Neuron (in vitro differentiated cells): ENCODE results near the gene DOCK9.

Experiments
- H2AFZ ChIP-seq: one replicate; pipeline ENCODE4 v1.6.1; 2013; ENCODE audit warnings: low read depth, mild to moderate bottlenecking, inconsistent platforms, low read length, moderate library complexity
- H3K27me3 ChIP-seq: one replicate; pipeline ENCODE4 v1.6.1; 2013; ENCODE audit warnings: low read length; ENCODE audit not compliant: insufficient read depth
- H3K36me3 ChIP-seq: one replicate; pipeline ENCODE4 v1.6.1; 2013; ENCODE audit warnings: low read length; ENCODE audit not compliant: insufficient read depth
- H3K4me1 ChIP-seq: one replicate; pipeline ENCODE4 v1.6.1; 2013; ENCODE audit warnings: low read length; ENCODE audit not compliant: insufficient read depth
- H3K4me3 ChIP-seq: 2 replicates; pipeline ENCODE4 v1.5.1; 2013; ENCODE audit warnings: mild to moderate bottlenecking, low read length, moderate library complexity
- H3K9me3 ChIP-seq: one replicate; pipeline ENCODE4 v1.6.1; 2013; ENCODE audit warnings: low read length

The DOCK9 gene

DNA sequence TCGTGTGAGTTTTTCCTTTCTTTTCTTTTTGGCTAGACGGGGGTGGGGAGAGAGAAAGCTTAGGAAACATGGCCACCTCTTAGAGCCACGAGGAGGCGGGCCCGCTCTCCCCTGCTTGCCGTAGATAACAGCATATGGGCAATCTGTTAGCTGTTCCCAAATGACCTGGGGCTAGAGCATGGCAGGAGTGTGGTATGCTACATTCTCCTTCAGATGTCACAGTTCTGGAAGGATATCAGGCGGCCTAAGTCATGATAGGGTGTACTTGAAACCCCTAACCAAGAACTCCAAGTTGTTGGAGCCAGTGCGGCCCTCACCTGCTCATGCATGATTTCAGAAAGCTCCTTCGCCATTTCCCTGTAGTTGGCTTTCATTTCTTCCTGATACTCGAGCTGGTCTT, 181.1 kb downstream of the DOCK9 start:
- no peaks in the 10 kb centered on the region for H3K27me3 ChIP-seq
- peaks cover 3% of the 10 kb centered on the region for H3K4me1 ChIP-seq

DNA sequence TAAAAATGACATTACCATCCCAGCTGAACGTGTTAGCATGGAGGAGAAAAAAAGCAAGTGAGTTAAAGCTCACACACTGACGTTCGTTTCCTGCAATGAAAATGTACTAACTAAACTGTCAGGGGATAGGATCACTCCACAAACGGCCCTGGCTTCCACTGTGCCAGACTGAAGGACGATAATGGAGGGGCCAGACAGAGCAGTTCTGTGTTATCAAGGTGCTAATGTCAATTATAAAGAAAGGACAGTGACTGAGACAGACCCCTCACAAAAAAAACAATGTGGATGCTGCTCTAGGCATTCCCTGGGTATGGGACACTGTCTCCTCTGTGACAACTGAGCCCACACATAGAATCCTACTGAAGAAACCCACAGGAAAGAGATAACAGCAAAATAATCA, 181.7 kb downstream of the DOCK9 start:
- H3K4me1 ChIP-seq, result peaks cover 3% of the 10 kb centered on the region
- H3K9me3 ChIP-seq, result no peaks in the 10 kb centered on the region
- H3K4me3 ChIP-seq, result no peak overlapping the region
- no peaks in the 10 kb centered on the region for H3K27me3 ChIP-seq
- no peaks in the 10 kb centered on the region for H3K36me3 ChIP-seq
- H2AFZ ChIP-seq, result no peak overlapping the region

More for the DNA sequence above, 181.1 kb downstream of the DOCK9 start:
- no peak overlapping the region for H2AFZ ChIP-seq
- no peaks in the 10 kb centered on the region for H3K36me3 ChIP-seq
- no peak overlapping the region for H3K4me3 ChIP-seq
- H3K9me3 ChIP-seq, result no peaks in the 10 kb centered on the region

DNA sequence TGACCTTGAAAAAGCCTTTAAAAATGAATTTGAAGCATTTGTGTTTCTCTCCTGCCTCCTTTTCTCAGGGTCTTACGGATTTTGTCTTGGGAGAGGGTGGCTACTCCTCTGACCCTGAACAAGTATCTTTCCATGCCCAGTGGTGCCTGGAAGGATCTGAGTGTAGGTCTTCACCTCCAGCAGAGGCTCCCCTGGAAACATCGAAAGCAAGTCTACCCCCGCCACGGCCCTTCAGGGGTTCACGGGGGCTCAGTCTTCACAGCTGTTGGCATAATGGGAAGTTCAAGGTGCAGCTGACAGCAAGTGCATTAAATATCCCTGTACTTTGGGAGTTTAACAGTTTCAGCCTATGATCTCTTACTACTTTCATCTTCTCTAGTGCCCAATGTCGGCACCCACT, 182.6 kb downstream of the DOCK9 start:
- Histone ChIP-seq H3K4me3 (no peak overlapping the region), H2AFZ (no peak overlapping the region), H3K9me3 (no peaks in the 10 kb centered on the region), H3K36me3 (no peaks in the 10 kb centered on the region), H3K4me1 (peaks cover 3% of the 10 kb centered on the region), H3K27me3 (no peaks in the 10 kb centered on the region)

DNA sequence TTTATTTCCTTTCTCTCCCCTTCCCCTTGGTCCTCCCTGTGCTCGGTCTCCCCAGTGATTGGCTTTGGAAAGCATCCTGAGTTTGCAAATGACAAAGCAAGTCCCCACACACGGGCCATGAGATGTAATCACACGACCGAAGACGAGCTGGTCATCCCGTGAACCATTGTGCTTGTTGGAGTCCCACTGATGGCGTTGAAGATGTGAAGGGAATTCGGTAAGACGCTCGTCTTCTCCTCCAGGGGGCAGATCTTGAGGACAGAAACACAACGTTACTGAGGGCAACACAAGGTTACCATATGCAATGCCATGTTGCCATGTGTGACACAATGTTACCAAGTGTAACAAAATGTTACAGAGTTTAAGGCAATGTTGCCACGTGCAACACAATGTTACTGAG, 183.4 kb downstream of the DOCK9 start:
- Histone ChIP-seq H3K36me3 (no peaks in the 10 kb centered on the region), H2AFZ (no peak overlapping the region), H3K27me3 (no peaks in the 10 kb centered on the region), H3K4me1 (peaks cover 3% of the 10 kb centered on the region), H3K9me3 (no peaks in the 10 kb centered on the region), H3K4me3 (no peak overlapping the region)

DNA sequence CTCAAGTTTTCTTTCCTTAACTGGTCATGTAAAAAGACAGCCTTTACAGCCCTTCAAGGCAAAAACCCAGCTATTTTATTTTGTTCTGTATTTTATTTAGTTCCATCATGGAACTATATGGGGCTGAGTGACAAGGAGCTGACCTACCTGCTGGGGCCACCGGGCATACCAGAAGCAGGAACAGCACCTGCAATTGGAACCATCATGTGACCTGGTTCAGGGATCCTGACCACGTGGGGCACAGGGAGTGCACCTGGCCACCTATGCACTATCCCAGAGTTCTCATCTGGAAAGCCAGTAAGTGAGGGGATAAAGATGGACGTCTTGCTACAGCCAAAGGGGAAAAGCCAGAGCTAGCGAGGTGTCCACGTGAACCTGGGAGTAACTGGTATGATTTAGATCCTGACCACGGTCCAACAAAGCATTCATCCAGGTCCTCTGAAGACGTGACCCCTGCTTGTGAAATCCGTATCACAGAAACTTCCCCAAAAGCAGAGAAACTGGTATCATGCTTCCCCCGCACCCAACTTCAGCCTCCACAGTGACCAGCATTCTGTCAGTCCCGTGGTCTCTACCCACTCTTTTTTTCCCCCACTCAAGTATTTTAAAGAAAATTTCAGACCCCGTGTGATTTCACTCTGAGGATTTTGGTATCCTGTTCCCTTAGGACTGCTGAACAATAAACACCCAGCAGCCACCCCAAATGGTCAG, 184.9 kb downstream of the DOCK9 start:
- Histone ChIP-seq H2AFZ (no peak overlapping the region), H3K4me3 (no peak overlapping the region), H3K36me3 (no peaks in the 10 kb centered on the region), H3K27me3 (no peaks in the 10 kb centered on the region), H3K9me3 (no peaks in the 10 kb centered on the region), H3K4me1 (peaks cover 3% of the 10 kb centered on the region)

DNA sequence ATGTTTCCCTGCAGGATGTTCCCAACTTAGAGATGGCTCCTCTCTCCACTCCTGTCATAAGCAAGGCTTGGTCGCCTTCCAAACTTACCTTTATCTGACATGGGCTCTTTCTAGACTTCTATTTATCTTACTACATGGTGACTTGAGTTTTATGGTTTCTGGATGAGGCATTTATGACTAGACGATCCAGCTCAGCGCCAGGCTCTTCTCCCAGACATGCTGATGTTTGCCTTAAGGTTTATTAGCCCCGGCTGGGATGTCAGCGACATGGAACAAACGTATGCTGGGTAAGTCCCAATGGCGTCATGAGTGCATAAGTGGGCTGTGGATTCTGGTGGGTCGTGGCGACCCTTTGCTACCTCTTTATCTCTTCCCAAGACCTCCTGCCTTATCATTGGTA, 185.5 kb downstream of the DOCK9 start:
- no peaks in the 10 kb centered on the region for H3K36me3 ChIP-seq
- H3K27me3 ChIP-seq, result no peaks in the 10 kb centered on the region
- H3K4me3 ChIP-seq, result no peak overlapping the region
- no peak overlapping the region for H2AFZ ChIP-seq
- peaks cover 3% of the 10 kb centered on the region for H3K4me1 ChIP-seq
- H3K9me3 ChIP-seq, result no peaks in the 10 kb centered on the region

DNA sequence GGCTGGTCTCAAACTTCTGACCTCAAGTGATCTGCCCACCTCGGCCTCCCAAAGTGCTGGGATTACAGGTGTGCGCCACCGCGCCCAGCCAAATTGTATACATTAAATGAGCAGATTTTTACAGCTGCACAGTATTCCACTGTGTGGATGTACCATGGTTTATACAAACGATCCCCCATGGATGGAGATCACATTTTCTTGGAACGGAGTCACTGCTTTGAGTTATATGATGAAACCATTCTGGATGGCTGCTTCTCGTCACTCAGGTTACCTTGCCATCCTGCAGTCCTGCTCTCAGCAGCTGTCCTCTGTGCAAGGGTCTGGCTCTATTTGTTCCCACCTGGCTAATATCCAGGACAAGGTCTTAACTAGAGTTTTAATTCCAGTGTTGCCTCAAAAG, 186.3 kb downstream of the DOCK9 start:
- Histone ChIP-seq H3K4me3 (no peak overlapping the region), H3K27me3 (no peaks in the 10 kb centered on the region), H3K4me1 (no peaks in the 10 kb centered on the region), H3K9me3 (no peaks in the 10 kb centered on the region), H3K36me3 (no peaks in the 10 kb centered on the region), H2AFZ (no peak overlapping the region)

DNA sequence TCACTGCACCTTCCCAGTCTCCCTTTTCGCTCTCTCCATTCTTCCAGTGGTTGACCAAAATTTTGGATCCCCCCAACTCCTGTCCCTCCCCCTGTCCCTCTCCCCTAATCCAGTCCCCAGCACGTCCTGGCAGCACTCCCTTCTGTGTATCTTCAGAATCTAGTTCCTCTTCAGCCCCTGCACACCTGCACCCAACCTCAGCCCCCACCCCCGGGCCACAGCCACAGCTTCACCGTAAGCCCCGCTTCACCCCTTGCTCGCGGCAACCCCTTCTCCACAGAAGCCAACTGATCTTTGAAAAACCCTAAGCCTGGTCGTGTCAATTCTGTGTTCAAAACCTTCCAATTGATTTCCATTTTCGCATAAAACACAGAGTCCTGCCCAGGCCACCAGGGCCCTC, 189.9 kb downstream of the DOCK9 start:
- Histone ChIP-seq H2AFZ (no peak overlapping the region), H3K36me3 (no peaks in the 10 kb centered on the region), H3K9me3 (no peaks in the 10 kb centered on the region), H3K27me3 (no peaks in the 10 kb centered on the region), H3K4me3 (no peak overlapping the region), H3K4me1 (no peaks in the 10 kb centered on the region)

DNA sequence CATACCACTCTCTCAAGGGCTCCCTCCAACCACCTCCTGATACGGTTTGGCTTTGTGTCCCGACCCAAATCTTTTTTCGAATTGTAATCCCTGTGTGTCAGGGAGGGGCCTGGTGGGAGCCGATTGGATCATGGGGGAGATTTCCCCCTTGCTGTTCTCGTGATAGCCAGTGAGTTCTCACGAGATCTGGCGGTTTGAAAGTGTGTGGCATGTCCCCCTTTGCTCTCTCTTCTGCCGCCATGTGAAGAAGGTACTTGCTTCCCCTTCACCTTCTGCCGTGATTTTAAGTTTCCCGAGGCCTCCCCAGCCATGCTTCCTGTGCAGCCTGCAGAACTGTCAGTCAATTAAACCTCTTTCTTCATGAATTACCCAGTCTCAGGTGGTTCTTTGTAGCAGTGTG, 190.7 kb downstream of the DOCK9 start:
- Histone ChIP-seq H3K4me1 (no peaks in the 10 kb centered on the region), H3K36me3 (no peaks in the 10 kb centered on the region), H3K4me3 (no peak overlapping the region), H2AFZ (no peak overlapping the region), H3K27me3 (no peaks in the 10 kb centered on the region), H3K9me3 (no peaks in the 10 kb centered on the region)

DNA sequence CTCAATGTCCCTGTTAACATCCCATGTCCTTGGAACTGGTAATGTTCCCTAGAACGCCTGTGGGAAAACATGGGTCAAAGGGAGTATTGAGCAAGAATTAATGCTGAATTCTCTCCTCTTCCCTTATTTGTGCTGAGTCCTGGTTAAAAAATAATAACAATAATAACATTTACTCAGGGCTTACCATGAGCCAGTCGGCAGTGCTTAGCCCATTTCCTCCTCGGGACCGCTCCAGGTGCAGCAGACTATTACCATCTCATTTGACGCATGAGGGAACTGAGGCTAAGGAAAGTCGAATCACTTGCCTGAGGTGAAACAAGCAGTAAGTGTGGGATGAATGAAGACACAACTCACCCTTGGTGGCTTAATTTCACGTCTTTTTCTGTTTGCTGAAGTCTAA, 191.8 kb downstream of the DOCK9 start:
- no peaks in the 10 kb centered on the region for H3K27me3 ChIP-seq
- H3K4me1 ChIP-seq, result no peaks in the 10 kb centered on the region

DNA sequence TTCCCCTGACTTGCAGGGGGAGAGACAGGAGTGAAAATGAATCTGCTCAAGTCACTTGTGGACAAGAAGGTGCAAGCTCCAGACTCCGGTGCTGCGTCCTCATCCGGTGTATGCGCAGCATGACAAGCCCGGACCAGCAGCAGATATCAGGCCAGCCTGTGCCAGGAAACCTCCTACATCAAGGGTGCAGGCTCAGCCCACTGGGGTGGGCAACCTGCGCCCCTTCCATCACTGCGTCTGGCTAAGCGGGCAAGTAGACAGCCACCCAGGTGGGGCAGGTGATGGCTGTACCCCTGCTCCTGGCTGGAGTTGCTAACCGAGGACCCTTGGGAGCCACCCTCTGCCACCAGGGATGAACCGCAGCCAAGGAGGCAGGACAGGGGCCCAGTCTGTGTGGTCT, 192.5 kb downstream of the DOCK9 start:
- H3K9me3 ChIP-seq, result no peaks in the 10 kb centered on the region

More for the DNA sequence above, 191.8 kb downstream of the DOCK9 start:
- no peaks in the 10 kb centered on the region for H3K9me3 ChIP-seq
- no peaks in the 10 kb centered on the region for H3K36me3 ChIP-seq
- no peak overlapping the region for H2AFZ ChIP-seq
- H3K4me3 ChIP-seq, result no peak overlapping the region

DNA sequence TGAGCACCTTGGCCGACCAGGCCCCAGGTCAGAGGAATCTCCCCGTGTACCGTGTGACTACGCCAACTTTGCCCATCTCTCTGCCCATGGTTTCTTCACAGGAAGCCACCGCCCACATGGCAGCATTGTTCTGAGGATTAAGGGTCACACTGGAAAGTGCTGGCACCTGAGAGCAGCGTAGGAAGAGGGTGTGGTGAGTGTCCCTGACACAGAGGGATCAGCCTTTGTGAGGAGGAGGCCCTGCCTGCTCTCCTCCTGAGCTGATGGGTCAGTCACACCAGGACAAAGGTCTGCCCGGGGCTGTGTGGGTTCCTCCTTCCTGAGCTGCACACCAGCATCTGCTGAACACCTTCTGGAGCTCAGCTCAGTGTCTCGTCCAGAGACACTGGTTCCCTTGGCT, 193.2 kb downstream of the DOCK9 start:
- no peaks in the 10 kb centered on the region for H3K9me3 ChIP-seq
- H3K36me3 ChIP-seq, result no peaks in the 10 kb centered on the region
- no peaks in the 10 kb centered on the region for H3K4me1 ChIP-seq

More for the DNA sequence above, 192.5 kb downstream of the DOCK9 start:
- no peak overlapping the region for H3K4me3 ChIP-seq
- no peaks in the 10 kb centered on the region for H3K36me3 ChIP-seq
- no peak overlapping the region for H2AFZ ChIP-seq
- no peaks in the 10 kb centered on the region for H3K4me1 ChIP-seq
- H3K27me3 ChIP-seq, result no peaks in the 10 kb centered on the region

DNA sequence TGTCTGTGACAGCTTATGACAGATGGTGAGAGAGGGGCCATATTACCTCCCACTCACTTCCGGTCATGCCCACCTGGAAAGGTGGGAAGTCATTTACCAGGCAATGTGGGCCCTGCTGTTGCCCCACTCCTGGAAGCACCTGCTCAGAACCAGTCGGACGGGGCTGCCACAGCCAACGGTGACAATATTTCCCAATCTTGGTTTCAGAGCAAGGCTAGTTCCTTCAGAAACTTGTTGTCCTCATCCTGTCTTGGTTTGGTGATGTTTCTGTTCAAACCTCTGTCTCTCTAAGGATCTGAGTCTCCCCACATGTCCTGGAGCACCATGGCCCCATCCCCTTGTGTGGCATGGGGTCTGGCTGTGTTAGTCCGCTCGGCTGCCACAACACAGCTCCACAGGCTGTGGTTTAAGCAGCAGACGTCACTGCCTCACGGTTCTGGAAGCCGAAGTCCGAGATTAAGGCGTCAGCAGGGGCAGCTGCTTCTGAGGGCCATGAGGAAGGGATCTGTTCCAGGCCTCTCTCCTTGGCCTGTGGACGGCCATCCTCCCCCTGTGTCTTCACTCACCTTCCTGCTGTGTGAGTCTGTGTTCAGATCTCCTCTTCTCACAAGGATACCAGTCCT, 193.9 kb downstream of the DOCK9 start:
- Histone ChIP-seq H3K9me3 (no peaks in the 10 kb centered on the region), H3K4me1 (no peaks in the 10 kb centered on the region), H2AFZ (no peak overlapping the region), H3K36me3 (no peaks in the 10 kb centered on the region), H3K27me3 (no peaks in the 10 kb centered on the region), H3K4me3 (no peak overlapping the region)

More for the DNA sequence above, 193.2 kb downstream of the DOCK9 start:
- H3K27me3 ChIP-seq, result no peaks in the 10 kb centered on the region
- no peak overlapping the region for H2AFZ ChIP-seq
- H3K4me3 ChIP-seq, result no peak overlapping the region

DNA sequence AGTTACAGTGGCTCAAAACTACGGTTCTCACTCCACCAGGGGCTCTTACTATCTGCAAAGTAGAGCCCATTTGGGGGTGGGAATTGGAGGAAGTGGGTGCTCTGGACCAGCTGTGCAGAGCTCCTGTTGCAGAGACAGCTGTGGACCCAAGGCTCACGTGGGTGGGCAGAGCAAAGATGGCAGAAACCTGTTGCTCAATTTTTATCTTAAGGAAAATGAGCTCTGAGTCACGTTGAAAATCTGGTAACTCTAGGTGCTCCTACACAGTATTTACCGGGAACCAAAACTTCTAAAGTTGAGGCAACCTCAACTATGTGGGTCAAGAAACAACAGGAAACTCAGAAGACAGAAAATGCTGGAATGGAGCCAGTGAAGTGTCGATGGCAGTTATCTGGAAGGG, 195.2 kb downstream of the DOCK9 start:
- H3K27me3 ChIP-seq, result no peaks in the 10 kb centered on the region
- H3K36me3 ChIP-seq, result no peaks in the 10 kb centered on the region
- H3K9me3 ChIP-seq, result no peaks in the 10 kb centered on the region
- H3K4me3 ChIP-seq, result no peak overlapping the region
- H3K4me1 ChIP-seq, result no peaks in the 10 kb centered on the region
- H2AFZ ChIP-seq, result no peak overlapping the region
